ENCODE data around the gene MROH8.
"Not testable (repeated sequence)": the region's sequence is repeated elsewhere in the genome, so short reads cannot be mapped to it uniquely, and the experiment has no call there.

MROH8 gene

GRCh38 chr20:37119356-37120036, 59.9 kb downstream of the MROH8 start:
- no peak for DNase-seq
- intact Hi-C loops (cut with DNase I): no loop called here

GRCh38 chr20:37114012-37114411, 65.3 kb downstream of the MROH8 start:
- intact Hi-C loops (cut with DNase I): no loop called here
- DNase-seq: no peak

GRCh38 chr20:37111926-37112455, 67.4 kb downstream of the MROH8 start:
- DNase-seq: no peak
- intact Hi-C loops (cut with DNase I): no loop called here

GRCh38 chr20:37108676-37109075, 70.7 kb downstream of the MROH8 start:
- no peak for DNase-seq
- intact Hi-C loops (cut with DNase I): no loop called here

GRCh38 chr20:37102571-37102970, 76.8 kb downstream of the MROH8 start:
- intact Hi-C loops (cut with DNase I): no loop called here
- no peak for DNase-seq

- peak in 1 of 42 donors; percentile 1 for DNase-seq
- intact Hi-C loops (cut with DNase I): loop anchor here (5.0 kb wide), 1 partner anchor 81 kb away; the partner anchor contains the start of genes MROH8 and RPN2
These were observed 82.8 kb downstream of the MROH8 start for GRCh38 chr20:37096415-37097041.

- intact Hi-C loops (cut with DNase I): loop anchor here (5.0 kb wide), 1 partner anchor 81 kb away; the partner anchor contains the start of genes MROH8 and RPN2
- peak; percentile 80 to 95 (median 90) for DNase-seq
These were observed 83.5 kb downstream of the MROH8 start, which contains the start of gene RBL1 for GRCh38 chr20:37095599-37096414. Gene RBL1, minus strand, starts transcription at chr20:37095997. Its CDS starts 69 bp downstream, at chr20:37095928.

GRCh38 chr20:37095108-37095598, 84.2 kb downstream of the MROH8 start:
- peak in 4 of 42 donors; percentile 6 to 16 (median 10) for DNase-seq
- intact Hi-C loops (cut with DNase I): loop anchor here (5.0 kb wide), 1 partner anchor 82 kb away; the partner anchor contains the start of genes MROH8 and RPN2

- intact Hi-C loops (cut with DNase I): no loop called here
- DNase-seq: no peak
These were observed 88.9 kb downstream of the MROH8 start for GRCh38 chr20:37090407-37090806.

- peak in 1 of 42 donors; percentile 36 for DNase-seq
- intact Hi-C loops (cut with DNase I): no loop called here
These were observed 97.5 kb downstream of the MROH8 start for GRCh38 chr20:37081717-37082289.

GRCh38 chr20:37077009-37077408, 102.3 kb downstream of the MROH8 start:
- intact Hi-C loops (cut with DNase I): no loop called here
- DNase-seq: no peak

- intact Hi-C loops (cut with DNase I): no loop called here
- DNase-seq: no peak
These were observed 103.2 kb downstream of the MROH8 start for GRCh38 chr20:37075932-37076685.

- DNase-seq: no peak
- intact Hi-C loops (cut with DNase I): no loop called here
These were observed 106.8 kb downstream of the MROH8 start for GRCh38 chr20:37072293-37073196.

- intact Hi-C loops (cut with DNase I): no loop called here
- DNase-seq: no peak
These were observed 107.9 kb downstream of the MROH8 start for GRCh38 chr20:37071481-37071911.

- intact Hi-C loops (cut with DNase I); DNase-seq: not testable (repeated sequence)
These were observed 109.8 kb downstream of the MROH8 start for GRCh38 chr20:37069563-37069962.

- no peak for DNase-seq
- intact Hi-C loops (cut with DNase I): no loop called here
These were observed 113.2 kb downstream of the MROH8 start for GRCh38 chr20:37066168-37066567.

GRCh38 chr20:37055276-37055675, 124.1 kb downstream of the MROH8 start:
- intact Hi-C loops (cut with DNase I): no loop called here
- DNase-seq: no peak

All from head of caudate nucleus (tissue), 42 donors.